IPS-18a (cell line): Measurements from ENCODE around the gene NYAP1.
"Not testable (repeated sequence)": the region's sequence is repeated elsewhere in the genome, so short reads cannot be mapped to it uniquely, and the experiment has no call there.

Experiments used
- H3K27ac ChIP-seq: one replicate; pipeline ENCODE4 v1.5.1; 2013; ENCODE audit warnings: low read length
- H3K27me3 ChIP-seq: one replicate; pipeline ENCODE4 v1.6.1; 2013; ENCODE audit warnings: mild to moderate bottlenecking, low read length; ENCODE audit not compliant: control insufficient read depth, insufficient read depth
- H3K36me3 ChIP-seq: one replicate; pipeline ENCODE4 v1.6.1; 2013; ENCODE audit warnings: low read depth, low read length; ENCODE audit not compliant: control insufficient read depth
- H3K4me1 ChIP-seq: one replicate; pipeline ENCODE4 v1.6.1; 2013; ENCODE audit warnings: low read depth, low read length; ENCODE audit not compliant: control insufficient read depth
- H3K4me3 ChIP-seq: one replicate; pipeline ENCODE4 v1.5.1; 2013; ENCODE audit warnings: low read length
- H3K9ac ChIP-seq: one replicate; pipeline ENCODE4 v1.6.1; 2013; ENCODE audit warnings: mild to moderate bottlenecking, low read length, moderate library complexity
- H3K9me3 ChIP-seq: one replicate; pipeline ENCODE4 v1.6.1; 2013; ENCODE audit warnings: low read depth, low read length; ENCODE audit not compliant: control insufficient read depth

NYAP1 gene

GRCh38 chr7:100521909-100522593 is 38.3 kb downstream of the NYAP1 start:
- H3K9me3 ChIP-seq, H3K4me1 ChIP-seq, H3K4me3 ChIP-seq, H3K27ac ChIP-seq, H3K36me3 ChIP-seq, H3K27me3 ChIP-seq, H3K9ac ChIP-seq: not testable (repeated sequence)

GRCh38 chr7:100523192-100523591 is 39.5 kb downstream of the NYAP1 start:
- H3K27me3 ChIP-seq, H3K9ac ChIP-seq, H3K9me3 ChIP-seq, H3K4me1 ChIP-seq, H3K36me3 ChIP-seq, H3K27ac ChIP-seq, H3K4me3 ChIP-seq: not testable (repeated sequence)

GRCh38 chr7:100528108-100528866 is 44.6 kb downstream of the NYAP1 start:
- H3K36me3 ChIP-seq, H3K27me3 ChIP-seq: not testable (repeated sequence)

GRCh38 chr7:100532165-100533022 is 48.7 kb downstream of the NYAP1 start:
- Histone ChIP-seq H3K27me3 (no peaks in the 10 kb centered on the region), H3K27ac (no peak overlapping the region), H3K36me3 (no peaks in the 10 kb centered on the region), H3K4me1 (no peaks in the 10 kb centered on the region), H3K4me3 (no peak overlapping the region), H3K9me3 (no peaks in the 10 kb centered on the region), H3K9ac (no peak overlapping the region)

More at GRCh38 chr7:100528108-100528866, 44.6 kb downstream of the NYAP1 start:
- not testable (repeated sequence) for H3K9ac ChIP-seq, H3K9me3 ChIP-seq, H3K27ac ChIP-seq, H3K4me1 ChIP-seq, H3K4me3 ChIP-seq

GRCh38 chr7:100535982-100536381 is 52.3 kb downstream of the NYAP1 start:
- H3K36me3 ChIP-seq, H3K9ac ChIP-seq, H3K4me3 ChIP-seq, H3K9me3 ChIP-seq, H3K4me1 ChIP-seq, H3K27ac ChIP-seq: not testable (repeated sequence)
- peaks cover 14% of the 10 kb centered on the region for H3K27me3 ChIP-seq

GRCh38 chr7:100536695-100537094 is 53.0 kb downstream of the NYAP1 start:
- H3K9ac ChIP-seq, H3K36me3 ChIP-seq, H3K9me3 ChIP-seq, H3K4me3 ChIP-seq, H3K27ac ChIP-seq: not testable (repeated sequence)
- Histone ChIP-seq H3K4me1 (peaks cover 12% of the 10 kb centered on the region), H3K27me3 (peaks cover 14% of the 10 kb centered on the region)

- Histone ChIP-seq H3K4me1 (peaks cover 15% of the 10 kb centered on the region), H3K36me3 (no peaks in the 10 kb centered on the region), H3K9ac (no peak overlapping the region), H3K27me3 (peaks cover 14% of the 10 kb centered on the region), H3K4me3 (peak overlapping the region; percentile 73), H3K27ac (no peak overlapping the region), H3K9me3 (no peaks in the 10 kb centered on the region)
Observed at GRCh38 chr7:100538348-100538653, 54.6 kb downstream of the NYAP1 start.

GRCh38 chr7:100538654-100539435 is 55.1 kb downstream of the NYAP1 start, which contains the start of gene AGFG2:
Gene AGFG2, plus strand, starts transcription at chr7:100539203. Its CDS starts 144 bp downstream, at chr7:100539347.
- Histone ChIP-seq H3K9ac (no peak within 1 kb of the TSS), H3K4me3 (peak within 1 kb of the TSS; percentile 75), H3K9me3 (no peaks in the 10 kb centered on the region), H3K36me3 (no peaks in the 10 kb centered on the region), H3K27ac (no peak within 1 kb of the TSS), H3K27me3 (peaks cover 14% of the 10 kb centered on the region), H3K4me1 (peaks cover 21% of the 10 kb centered on the region)

- Histone ChIP-seq H3K9ac (no peak overlapping the region), H3K27ac (no peak overlapping the region), H3K4me3 (peak overlapping the region; percentile 75), H3K36me3 (no peaks in the 10 kb centered on the region), H3K27me3 (peaks cover 14% of the 10 kb centered on the region), H3K4me1 (peaks cover 26% of the 10 kb centered on the region), H3K9me3 (no peaks in the 10 kb centered on the region)
Observed at GRCh38 chr7:100539436-100540006, 55.8 kb downstream of the NYAP1 start.

GRCh38 chr7:100540073-100540723 is 56.5 kb downstream of the NYAP1 start:
- Histone ChIP-seq H3K36me3 (no peaks in the 10 kb centered on the region), H3K27me3 (peaks cover 14% of the 10 kb centered on the region), H3K9me3 (no peaks in the 10 kb centered on the region), H3K27ac (no peak overlapping the region), H3K4me3 (peak overlapping the region; percentile 75), H3K9ac (no peak overlapping the region), H3K4me1 (peaks cover 32% of the 10 kb centered on the region)
